Astrocyte (in vitro differentiated cells and primary cell): ENCODE measurements around the gene FTH1. TPM values are rescaled to one million over a fixed set of nuclear protein-coding genes. Genes with fewer than 3 reads are reported as not detected.

Source experiments
- DNase-seq: peaks from one replicate; pipeline ENCODE4 v3.0.0-alpha.2; 2010; ENCODE audit warnings: low read depth
- FAIRE-seq: peaks from 2 replicates; lab custom pipeline; 2011; peaks lifted over from hg19 to GRCh38; lab: Jason Lieb, UNC
- H2AFZ ChIP-seq: 2 replicates; pipeline ENCODE4 v1.6.0; 2012; ENCODE audit warnings: low read depth, low read length, inconsistent platforms
- H3K27ac ChIP-seq: 2 replicates; pipeline ENCODE4 v1.5.1; 2011; ENCODE audit warnings: low read depth, low read length, inconsistent platforms
- H3K27me3 ChIP-seq: 2 replicates; pipeline ENCODE4 v1.6.0; 2011; ENCODE audit warnings: low read length, inconsistent platforms; ENCODE audit not compliant: insufficient read depth
- H3K36me3 ChIP-seq: 2 replicates; pipeline ENCODE4 v1.5.1; 2011; ENCODE audit warnings: low read length, inconsistent platforms; ENCODE audit not compliant: insufficient read depth
- H3K4me1 ChIP-seq: 2 replicates; pipeline ENCODE4 v1.5.1; 2011; ENCODE audit warnings: low read length, inconsistent platforms; ENCODE audit not compliant: insufficient read depth
- H3K4me2 ChIP-seq: 2 replicates; pipeline ENCODE4 v1.6.0; 2012; ENCODE audit warnings: low read length, inconsistent platforms
- H3K4me3 ChIP-seq: 2 replicates; pipeline ENCODE4 v1.5.1; 2011; ENCODE audit warnings: low read depth, mild to moderate bottlenecking, low read length, inconsistent platforms; ENCODE audit not compliant: insufficient read depth
- H3K79me2 ChIP-seq: 2 replicates; pipeline ENCODE4 v1.6.0; 2012; ENCODE audit warnings: mild to moderate bottlenecking, low read length, inconsistent platforms; ENCODE audit not compliant: insufficient read depth
- H3K9ac ChIP-seq: 2 replicates; pipeline ENCODE4 v1.6.0; 2012; ENCODE audit warnings: mild to moderate bottlenecking, low read length, inconsistent platforms
- H3K9me3 ChIP-seq: 2 replicates; pipeline ENCODE4 v1.5.1; 2012; ENCODE audit warnings: low read depth, mild to moderate bottlenecking, low read length, inconsistent platforms; ENCODE audit not compliant: insufficient read depth
- H4K20me1 ChIP-seq: 2 replicates; pipeline ENCODE4 v1.6.0; 2012; ENCODE audit warnings: low read length, inconsistent platforms; ENCODE audit not compliant: insufficient read depth
- H3K27ac Mint-ChIP-seq: one replicate; pipeline ENCODE4 v1.8.0; 2021; ENCODE audit warnings: mild to moderate bottlenecking, mixed read lengths; ENCODE audit not compliant: unreplicated experiment
- H3K27me3 Mint-ChIP-seq: one replicate; pipeline ENCODE4 v1.8.0; 2021; ENCODE audit warnings: low read depth, mixed read lengths; ENCODE audit not compliant: unreplicated experiment
- H3K36me3 Mint-ChIP-seq: one replicate; pipeline ENCODE4 v1.8.0; 2021; ENCODE audit warnings: low read depth, mixed read lengths; ENCODE audit not compliant: unreplicated experiment
- H3K4me1 Mint-ChIP-seq: one replicate; pipeline ENCODE4 v1.8.0; 2021; ENCODE audit warnings: low read depth, mixed read lengths; ENCODE audit not compliant: unreplicated experiment
- H3K4me3 Mint-ChIP-seq: one replicate; pipeline ENCODE4 v1.8.0; 2021; ENCODE audit warnings: mild to moderate bottlenecking, moderate library complexity, mixed read lengths; ENCODE audit not compliant: unreplicated experiment
- H3K9me3 Mint-ChIP-seq: one replicate; pipeline ENCODE4 v1.8.0; 2021; ENCODE audit warnings: mild to moderate bottlenecking, mixed read lengths; ENCODE audit not compliant: unreplicated experiment
- CTCF ChIP-seq: IDR thresholded peaks from 2 replicates; pipeline ENCODE4 v1.5.1; 2011; ENCODE audit warnings: low read depth, mild to moderate bottlenecking, inconsistent platforms, low read length, moderate library complexity; ENCODE audit not compliant: insufficient read depth
- EZH2 ChIP-seq: IDR thresholded peaks from 2 replicates; pipeline ENCODE4 v1.6.1; 2012; ENCODE audit warnings: mild to moderate bottlenecking, low read length, inconsistent platforms; ENCODE audit not compliant: insufficient read depth
- total RNA-seq: library from RNA; stranded (reverse); gene quantifications from 2 replicates; pipeline ENCODE4 v1.2.1, GENCODE V29; 2021

Gene FTH1
- total RNA-seq, 1 donor from 2014 or later, result 2,092 TPM

DNA sequence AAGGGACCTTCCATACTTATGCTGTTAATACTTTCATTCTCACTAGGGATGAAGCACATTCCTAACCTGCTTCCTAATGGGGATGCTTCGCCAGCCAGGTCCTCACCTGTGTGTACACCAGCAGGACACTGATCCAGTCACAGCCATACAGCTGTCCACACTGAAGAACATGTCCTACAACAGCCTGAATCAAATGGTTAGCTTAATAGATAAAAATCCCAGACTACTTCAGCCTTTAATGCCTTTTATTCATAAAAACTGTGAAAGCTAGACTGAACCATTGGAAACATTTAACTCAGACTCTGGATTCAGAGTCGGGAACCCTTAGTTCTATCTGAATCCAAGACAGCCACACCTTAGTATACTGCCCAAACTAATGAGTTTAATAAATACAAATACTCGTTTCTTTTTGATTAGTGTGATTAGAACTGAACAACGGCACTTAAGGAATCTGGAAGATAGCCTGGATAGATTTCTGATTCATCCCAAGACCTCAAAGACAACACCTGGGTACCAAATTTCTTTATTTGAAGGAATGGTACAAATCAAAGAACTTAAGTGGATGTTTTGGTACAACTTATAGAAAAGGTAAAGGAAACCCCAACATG is 3.3 kb downstream of the FTH1 start:
- Histone ChIP-seq H3K9ac (no peak overlapping the region), H3K27ac (no peak overlapping the region), H3K27me3 (no peaks in the 10 kb centered on the region), H3K4me1 (peaks cover 17% of the 10 kb centered on the region), H3K4me3 (no peak overlapping the region), H4K20me1 (peaks cover 59% of the 10 kb centered on the region), H2AFZ (no peak overlapping the region), H3K9me3 (no peaks in the 10 kb centered on the region), H3K79me2 (peaks cover 41% of the 10 kb centered on the region), H3K36me3 (peaks cover 22% of the 10 kb centered on the region), H3K4me2 (no peak overlapping the region)
- Mint-ChIP-seq H3K4me3 (peak overlapping the region; percentile 93), H3K4me1 (peaks cover 23% of the 10 kb centered on the region), H3K9me3 (no peaks in the 10 kb centered on the region), H3K27ac (peak overlapping the region; percentile 29), H3K27me3 (no peaks in the 10 kb centered on the region), H3K36me3 (peaks cover 30% of the 10 kb centered on the region)
- DNase-seq, result no peak
- no peak for FAIRE-seq
- no peak for TF ChIP-seq EZH2
- TF ChIP-seq CTCF, result no peak

DNA sequence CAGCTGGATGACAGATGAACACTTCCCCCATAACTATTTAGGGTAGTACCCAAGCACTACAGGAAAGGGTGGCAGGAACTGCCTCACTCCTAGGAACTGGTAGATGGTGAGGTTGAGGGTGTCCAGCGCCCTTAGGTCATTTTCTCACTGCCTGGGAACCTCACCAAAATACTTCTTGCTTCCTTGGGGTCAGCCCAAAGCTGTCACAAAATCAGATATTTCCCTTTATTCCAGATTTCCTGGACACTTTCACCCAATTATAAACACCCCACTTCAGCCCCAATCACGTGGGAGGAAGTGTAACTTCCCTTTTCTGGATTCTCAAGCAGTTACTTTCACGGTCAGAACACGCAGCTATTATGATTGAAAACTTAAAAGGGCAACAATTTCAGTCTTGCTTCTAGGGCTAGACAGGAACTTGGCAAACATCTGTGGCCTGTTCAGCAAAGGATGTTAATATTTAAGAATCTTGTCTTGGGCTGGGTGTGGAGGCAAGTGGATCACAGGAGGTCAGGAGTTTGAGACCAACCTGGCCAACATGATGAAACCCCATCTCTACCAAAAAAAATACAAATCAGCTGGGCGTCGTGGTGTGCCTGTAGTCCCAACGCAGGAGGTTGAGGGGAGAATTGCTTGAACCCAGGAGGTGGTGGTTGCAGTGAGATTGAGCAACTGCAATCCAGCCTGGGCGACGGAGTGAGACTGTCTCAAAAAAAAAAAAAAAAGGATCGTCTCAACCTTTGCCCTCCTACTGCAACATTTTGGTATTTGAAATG is 4.0 kb downstream of the FTH1 start:
- no peak for FAIRE-seq
- TF ChIP-seq EZH2, result no peak
- TF ChIP-seq CTCF, result no peak
- Histone ChIP-seq H3K27me3 (no peaks in the 10 kb centered on the region), H2AFZ (no peak overlapping the region), H4K20me1 (peaks cover 59% of the 10 kb centered on the region), H3K4me2 (no peak overlapping the region), H3K9me3 (no peaks in the 10 kb centered on the region), H3K4me3 (no peak overlapping the region), H3K4me1 (peaks cover 13% of the 10 kb centered on the region), H3K27ac (no peak overlapping the region), H3K9ac (no peak overlapping the region), H3K36me3 (peaks cover 22% of the 10 kb centered on the region), H3K79me2 (peaks cover 36% of the 10 kb centered on the region)
- H3K9me3 Mint-ChIP-seq, result no peaks in the 10 kb centered on the region
- H3K27ac Mint-ChIP-seq, result peak overlapping the region; percentile 62
- peaks cover 32% of the 10 kb centered on the region for H3K36me3 Mint-ChIP-seq
- H3K27me3 Mint-ChIP-seq, result peaks cover 2% of the 10 kb centered on the region
- peak overlapping the region; percentile 93 for H3K4me3 Mint-ChIP-seq
- no peak for DNase-seq
- peaks cover 18% of the 10 kb centered on the region for H3K4me1 Mint-ChIP-seq

- no peaks in the 10 kb centered on the region for H3K27me3 ChIP-seq
- H3K79me2 ChIP-seq, result peaks cover 31% of the 10 kb centered on the region
- peaks cover 18% of the 10 kb centered on the region for H3K4me1 Mint-ChIP-seq
- H3K36me3 Mint-ChIP-seq, result peaks cover 37% of the 10 kb centered on the region
- H2AFZ ChIP-seq, result no peak overlapping the region
- TF ChIP-seq EZH2 (no peak), CTCF (no peak)
- no peak overlapping the region for H3K9ac ChIP-seq
- no peak for FAIRE-seq
- DNase-seq, result no peak
- H3K27me3 Mint-ChIP-seq, result peaks cover 2% of the 10 kb centered on the region
- H3K9me3 ChIP-seq, result no peaks in the 10 kb centered on the region
- H3K4me3 Mint-ChIP-seq, result no peak overlapping the region
- peaks cover 10% of the 10 kb centered on the region for H3K4me1 ChIP-seq
- H3K36me3 ChIP-seq, result peaks cover 22% of the 10 kb centered on the region
- no peak overlapping the region for H3K27ac ChIP-seq
- peaks cover 59% of the 10 kb centered on the region for H4K20me1 ChIP-seq
- peaks cover 2% of the 10 kb centered on the region for H3K9me3 Mint-ChIP-seq
- no peak overlapping the region for H3K4me3 ChIP-seq
- H3K27ac Mint-ChIP-seq, result no peak overlapping the region
- H3K4me2 ChIP-seq, result no peak overlapping the region
Measured at GRCh38 chr11:61963016-61963281, 4.5 kb downstream of the FTH1 start.
